Mesothelial cell of epicardium (in vitro differentiated cells): ENCODE measurements around the gene FANCE. TPM values are rescaled to one million over a fixed set of nuclear protein-coding genes. Genes with fewer than 3 reads are reported as not detected.
A peak's percentile ranks its signal among the peaks of the same experiment; 100 is the strongest.

Source experiments
- DNase-seq, 2 experiments: peaks; one replicate each; pipeline ENCODE4 v3.0.0; 2021; ENCODE audit warnings: low spot score in 2 of 2; ENCODE audit not compliant: unreplicated experiment in 2 of 2
- H3K27ac Mint-ChIP-seq: 2 replicates; pipeline ENCODE4 v1.8.0; 2021; ENCODE audit warnings: mixed read lengths
- H3K27me3 Mint-ChIP-seq: 2 replicates; pipeline ENCODE4 v1.8.0; 2021; ENCODE audit warnings: low read depth, mixed read lengths
- H3K36me3 Mint-ChIP-seq: 2 replicates; pipeline ENCODE4 v1.8.0; 2021; ENCODE audit warnings: mixed read lengths
- H3K4me1 Mint-ChIP-seq: 2 replicates; pipeline ENCODE4 v1.8.0; 2021; ENCODE audit warnings: mixed read lengths
- H3K4me3 Mint-ChIP-seq: 2 replicates; pipeline ENCODE4 v1.8.0; 2021; ENCODE audit warnings: mild to moderate bottlenecking, moderate library complexity, mixed read lengths
- H3K9me3 Mint-ChIP-seq: 2 replicates; pipeline ENCODE4 v1.8.0; 2021; ENCODE audit warnings: mixed read lengths
- total RNA-seq: library from RNA; stranded (reverse); gene quantifications from 3 replicates; pipeline ENCODE4 v1.2.1, GENCODE V29; 2021
- TF ChIP-seq, protein P1 (sequence below): fragments of 200-600 bp; sonication (generic); IDR thresholded peaks from one replicate; pipeline ENCODE4 v1.5.0; 2021; ENCODE audit warnings: antibody characterized with exemption; ENCODE audit not compliant: unreplicated experiment

FANCE gene
- total RNA-seq, 1 donor from 2014 or later, result 8.0 TPM

GRCh38 chr6:35498422-35499067 lies 46.4 kb downstream of the FANCE start:
- H3K36me3 Mint-ChIP-seq, result no peaks in the 10 kb centered on the region
- DNase-seq, result no peak
- H3K27ac Mint-ChIP-seq, result peak overlapping the region; percentile 98
- H3K27me3 Mint-ChIP-seq, result no peaks in the 10 kb centered on the region
- no peaks in the 10 kb centered on the region for H3K9me3 Mint-ChIP-seq
- H3K4me1 Mint-ChIP-seq, result peaks cover 54% of the 10 kb centered on the region
- TF ChIP-seq, protein P1, sequence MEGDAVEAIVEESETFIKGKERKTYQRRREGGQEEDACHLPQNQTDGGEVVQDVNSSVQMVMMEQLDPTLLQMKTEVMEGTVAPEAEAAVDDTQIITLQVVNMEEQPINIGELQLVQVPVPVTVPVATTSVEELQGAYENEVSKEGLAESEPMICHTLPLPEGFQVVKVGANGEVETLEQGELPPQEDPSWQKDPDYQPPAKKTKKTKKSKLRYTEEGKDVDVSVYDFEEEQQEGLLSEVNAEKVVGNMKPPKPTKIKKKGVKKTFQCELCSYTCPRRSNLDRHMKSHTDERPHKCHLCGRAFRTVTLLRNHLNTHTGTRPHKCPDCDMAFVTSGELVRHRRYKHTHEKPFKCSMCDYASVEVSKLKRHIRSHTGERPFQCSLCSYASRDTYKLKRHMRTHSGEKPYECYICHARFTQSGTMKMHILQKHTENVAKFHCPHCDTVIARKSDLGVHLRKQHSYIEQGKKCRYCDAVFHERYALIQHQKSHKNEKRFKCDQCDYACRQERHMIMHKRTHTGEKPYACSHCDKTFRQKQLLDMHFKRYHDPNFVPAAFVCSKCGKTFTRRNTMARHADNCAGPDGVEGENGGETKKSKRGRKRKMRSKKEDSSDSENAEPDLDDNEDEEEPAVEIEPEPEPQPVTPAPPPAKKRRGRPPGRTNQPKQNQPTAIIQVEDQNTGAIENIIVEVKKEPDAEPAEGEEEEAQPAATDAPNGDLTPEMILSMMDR, result no peak
- H3K4me3 Mint-ChIP-seq, result peak overlapping the region; percentile 77

GRCh38 chr6:35499372-35499771 lies 47.2 kb downstream of the FANCE start:
- H3K9me3 Mint-ChIP-seq, result no peaks in the 10 kb centered on the region
- peak overlapping the region; percentile 13 for H3K4me3 Mint-ChIP-seq
- peaks cover 47% of the 10 kb centered on the region for H3K4me1 Mint-ChIP-seq
- no peaks in the 10 kb centered on the region for H3K36me3 Mint-ChIP-seq
- H3K27ac Mint-ChIP-seq, result peak overlapping the region; percentile 98
- no peak for DNase-seq
- TF ChIP-seq, protein P1, result no peak
- no peaks in the 10 kb centered on the region for H3K27me3 Mint-ChIP-seq

GRCh38 chr6:35500782-35501181 lies 48.6 kb downstream of the FANCE start:
- Mint-ChIP-seq H3K27me3 (no peaks in the 10 kb centered on the region), H3K4me3 (no peak overlapping the region), H3K4me1 (peaks cover 42% of the 10 kb centered on the region), H3K27ac (peak overlapping the region; percentile 72), H3K36me3 (no peaks in the 10 kb centered on the region), H3K9me3 (no peaks in the 10 kb centered on the region)
- TF ChIP-seq, protein P1, result no peak
- no peak for DNase-seq

- Mint-ChIP-seq H3K27ac (peak overlapping the region; percentile 82), H3K27me3 (no peaks in the 10 kb centered on the region), H3K9me3 (no peaks in the 10 kb centered on the region), H3K4me1 (peaks cover 47% of the 10 kb centered on the region), H3K4me3 (no peak overlapping the region), H3K36me3 (no peaks in the 10 kb centered on the region)
- TF ChIP-seq, protein P1, result no peak
- DNase-seq, result no peak
Observed at GRCh38 chr6:35501784-35502183, 49.6 kb downstream of the FANCE start.

GRCh38 chr6:35503534-35503933 lies 51.4 kb downstream of the FANCE start:
- Mint-ChIP-seq H3K9me3 (no peaks in the 10 kb centered on the region), H3K27me3 (no peaks in the 10 kb centered on the region), H3K27ac (no peak overlapping the region), H3K36me3 (no peaks in the 10 kb centered on the region), H3K4me1 (peaks cover 41% of the 10 kb centered on the region), H3K4me3 (no peak overlapping the region)
- TF ChIP-seq, protein P1, result no peak
- DNase-seq, result no peak
